Stomach (tissue), 9 donors: ENCODE results near the gene CSAD. TPM values are rescaled to one million over a fixed set of nuclear protein-coding genes. Genes with fewer than 3 reads are reported as not detected.

Source experiments
- DNase-seq, 2 donors: peaks; one replicate each; pipeline versions ENCODE4 v3.0.0 to v3.0.0-alpha.2; 2013 to 2019
- H3K27ac ChIP-seq, 5 donors: fragments of 200-600 bp in 4 of 5; sonication (generic) in 4 of 5; one replicate each; pipeline ENCODE4 v1.5.1; 2013 to 2019; ENCODE audit warnings: mild to moderate bottlenecking in 1 of 5, moderate library complexity in 1 of 5
- H3K27me3 ChIP-seq, 3 donors: fragments of 200-600 bp; sonication (generic); one replicate each; pipeline ENCODE4 v1.5.1; 2017 to 2019; ENCODE audit warnings: mixed run types in 1 of 3
- H3K36me3 ChIP-seq, 4 donors: fragments of 200-600 bp; sonication (generic); 1 replicate in 3 of 4; 2 replicates in 1 of 4; pipeline ENCODE4 v1.5.1; 2016 to 2019
- H3K4me1 ChIP-seq, 4 donors: fragments of 200-600 bp; sonication (generic); one replicate each; pipeline ENCODE4 v1.5.1; 2016 to 2019
- H3K4me3 ChIP-seq, 4 donors: fragments of 200-600 bp; sonication (generic) in 3 of 4; one replicate each; pipeline ENCODE4 v1.5.1; 2016 to 2019; ENCODE audit warnings: mild to moderate bottlenecking in 1 of 4
- H3K9me3 ChIP-seq, 4 donors: fragments of 200-600 bp; sonication (generic); one replicate each; pipeline ENCODE4 v1.5.1; 2016 to 2019
- EP300 ChIP-seq: sonication (generic); formaldehyde crosslinking; IDR thresholded peaks from one replicate; pipeline ENCODE4 v1.6.1; 2017; ENCODE audit warnings: antibody characterized with exemption
- POLR2A ChIP-seq, 4 donors: fragments of 450-650 bp; IDR thresholded peaks; one replicate each; pipeline ENCODE4 v1.6.1; 2016; ENCODE audit warnings: antibody characterized with exemption in 4 of 4, control low read depth in 2 of 4, mild to moderate bottlenecking in 1 of 4, moderate library complexity in 1 of 4
- POLR2AphosphoS5 ChIP-seq, 3 donors: sonication (generic); formaldehyde crosslinking; IDR thresholded peaks; one replicate each; pipeline ENCODE4 v1.6.1; 2016; ENCODE audit warnings: antibody characterized with exemption in 3 of 3
- WGBS, 5 donors: extraction: QIAGEN DNeasy Blood & Tissue Kit in 3 of 5; methylation state at CpG; one replicate each; pipeline versions ENCODE4 v1.1.5 to v1.1.7; 2013 to 2018; 5-methylcytosine and 5-hydroxymethylcytosine counted together
- intact Hi-C: fragments of 100-400 bp; cut with DNase I; formaldehyde crosslinking; loops from one replicate; pipeline ENCODE4 v1.15.1; 2023; ENCODE audit warnings: low total_unique reads
- polyA plus RNA-seq, 3 donors: library from polyadenylated mRNA; stranded (reverse); fragments of 200-250 nt; gene quantifications; one replicate each; pipeline ENCODE4 v1.2.3, GENCODE V29; 2013
- total RNA-seq, 5 donors: library from RNA; depleted of rRNA; stranded (reverse); fragments of >200 nt; gene quantifications; one replicate each; pipeline versions ENCODE4 v1.1.0 to v1.2.3, GENCODE V29; 2014 to 2016
- TF ChIP-seq, protein P1 (sequence below), 7 experiments: fragments of 450-650 bp in 4 of 7; fragments of 200-600 bp in 3 of 7; sonication (generic) in 3 of 7; IDR thresholded peaks; one replicate each; pipeline ENCODE4 v1.5.1; 2016 to 2019; ENCODE audit warnings: antibody characterized with exemption in 7 of 7, control low read depth in 2 of 7, mild to moderate bottlenecking in 1 of 7
- donor health status: healthy with polysubstance abuse.
- donor health status: Bipolar disorder and iron deficiency.
- donor health status: healthy.

CSAD gene
- total and polyA plus RNA-seq, 8 donors, result 4.6 to 334 (median 35.5) TPM

DNA sequence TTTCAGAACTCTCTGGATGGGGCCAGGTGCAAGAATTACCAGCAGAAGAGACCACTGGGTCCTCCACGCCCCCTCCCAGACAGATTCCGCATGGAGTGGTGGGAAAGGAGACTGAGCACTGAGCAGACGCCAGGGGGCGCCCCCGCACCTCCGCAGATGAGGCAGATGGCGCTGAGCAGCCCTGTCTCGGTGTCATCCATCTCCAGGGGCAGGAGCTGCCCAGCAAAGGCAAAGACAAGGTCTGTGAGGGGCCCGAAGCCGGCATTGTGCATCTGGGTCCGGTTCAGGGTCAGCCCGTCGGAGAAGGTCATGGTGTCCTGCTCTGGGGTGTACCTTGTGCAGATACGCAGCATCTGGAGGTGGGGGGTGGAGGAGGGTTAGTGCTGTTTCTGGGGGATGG, 32.6 kb upstream of the CSAD start:
- intact Hi-C loops, result loop anchor here (10.0 kb wide), 1 partner anchor 71 kb away; no protein-coding TSS in a partner anchor
- H3K27ac ChIP-seq, result no peak overlapping the region
- peaks cover 28 to 68% (median 55%) of the 10 kb centered on the region in 4 donors for H3K4me1 ChIP-seq
- TF ChIP-seq, protein P1, sequence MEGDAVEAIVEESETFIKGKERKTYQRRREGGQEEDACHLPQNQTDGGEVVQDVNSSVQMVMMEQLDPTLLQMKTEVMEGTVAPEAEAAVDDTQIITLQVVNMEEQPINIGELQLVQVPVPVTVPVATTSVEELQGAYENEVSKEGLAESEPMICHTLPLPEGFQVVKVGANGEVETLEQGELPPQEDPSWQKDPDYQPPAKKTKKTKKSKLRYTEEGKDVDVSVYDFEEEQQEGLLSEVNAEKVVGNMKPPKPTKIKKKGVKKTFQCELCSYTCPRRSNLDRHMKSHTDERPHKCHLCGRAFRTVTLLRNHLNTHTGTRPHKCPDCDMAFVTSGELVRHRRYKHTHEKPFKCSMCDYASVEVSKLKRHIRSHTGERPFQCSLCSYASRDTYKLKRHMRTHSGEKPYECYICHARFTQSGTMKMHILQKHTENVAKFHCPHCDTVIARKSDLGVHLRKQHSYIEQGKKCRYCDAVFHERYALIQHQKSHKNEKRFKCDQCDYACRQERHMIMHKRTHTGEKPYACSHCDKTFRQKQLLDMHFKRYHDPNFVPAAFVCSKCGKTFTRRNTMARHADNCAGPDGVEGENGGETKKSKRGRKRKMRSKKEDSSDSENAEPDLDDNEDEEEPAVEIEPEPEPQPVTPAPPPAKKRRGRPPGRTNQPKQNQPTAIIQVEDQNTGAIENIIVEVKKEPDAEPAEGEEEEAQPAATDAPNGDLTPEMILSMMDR (IDR thresholded peaks at IDR 0.05), result peak in 6 of 7 experiments; percentile 39 to 96 (median 88)
- TF ChIP-seq POLR2A (IDR thresholded peaks at IDR 0.05), result no peak
- TF ChIP-seq EP300, result no peak
- peak in 2 of 3 donors; percentile 24 to 58 for TF ChIP-seq POLR2AphosphoS5 (IDR thresholded peaks at IDR 0.05)
- H3K4me3 ChIP-seq, result no peak overlapping the region
- peaks cover 41 to 59% (median 57%) of the 10 kb centered on the region in 4 donors for H3K36me3 ChIP-seq
- peak; percentile 84 to 93 for DNase-seq
- 12 to 17% (median 13%) methylated on average over 11 to 14 of the region's 14 CpGs for whole genome bisulfite sequencing, 5 donors
- H3K27me3 ChIP-seq, result no peaks in the 10 kb centered on the region
- no peaks in the 10 kb centered on the region for H3K9me3 ChIP-seq

DNA sequence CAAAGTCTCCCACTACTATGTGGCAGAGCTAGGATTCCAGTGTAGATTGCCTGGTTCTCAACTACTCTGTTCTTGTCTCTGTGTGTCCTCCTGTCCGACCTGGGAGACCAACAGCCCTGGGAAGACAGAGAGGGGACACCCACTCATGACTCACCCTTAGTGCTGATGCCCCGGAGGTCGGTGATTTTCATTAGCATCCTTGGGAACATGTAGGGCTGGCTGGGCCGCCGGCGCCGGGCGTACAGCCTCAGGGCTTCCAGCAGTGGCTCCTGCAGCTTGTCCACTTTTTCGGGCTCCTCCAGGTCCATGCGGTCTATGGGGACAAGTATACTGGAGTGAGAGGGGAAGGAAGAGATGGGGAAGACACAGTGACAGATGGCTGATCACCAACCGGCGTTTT, 32.2 kb upstream of the CSAD start:
- intact Hi-C loops, result loop anchor here (10.0 kb wide), 1 partner anchor 72 kb away; no protein-coding TSS in a partner anchor
- DNase-seq, result no peak
- H3K4me1 ChIP-seq, result peaks cover 24 to 68% (median 53%) of the 10 kb centered on the region in 4 donors
- TF ChIP-seq, protein P1 (IDR thresholded peaks at IDR 0.05), result no peak
- TF ChIP-seq POLR2AphosphoS5 (IDR thresholded peaks at IDR 0.05), result no peak
- TF ChIP-seq POLR2A (IDR thresholded peaks at IDR 0.05), result no peak
- no peak for TF ChIP-seq EP300
- no peaks in the 10 kb centered on the region for H3K27me3 ChIP-seq
- H3K9me3 ChIP-seq, result no peaks in the 10 kb centered on the region
- WGBS, 5 donors, result 54 to 69% (median 64%) methylated on average over 11 to 12 of the region's 12 CpGs
- H3K27ac ChIP-seq, result no peak overlapping the region
- peaks cover 41 to 59% (median 57%) of the 10 kb centered on the region in 4 donors for H3K36me3 ChIP-seq
- no peak overlapping the region for H3K4me3 ChIP-seq

DNA sequence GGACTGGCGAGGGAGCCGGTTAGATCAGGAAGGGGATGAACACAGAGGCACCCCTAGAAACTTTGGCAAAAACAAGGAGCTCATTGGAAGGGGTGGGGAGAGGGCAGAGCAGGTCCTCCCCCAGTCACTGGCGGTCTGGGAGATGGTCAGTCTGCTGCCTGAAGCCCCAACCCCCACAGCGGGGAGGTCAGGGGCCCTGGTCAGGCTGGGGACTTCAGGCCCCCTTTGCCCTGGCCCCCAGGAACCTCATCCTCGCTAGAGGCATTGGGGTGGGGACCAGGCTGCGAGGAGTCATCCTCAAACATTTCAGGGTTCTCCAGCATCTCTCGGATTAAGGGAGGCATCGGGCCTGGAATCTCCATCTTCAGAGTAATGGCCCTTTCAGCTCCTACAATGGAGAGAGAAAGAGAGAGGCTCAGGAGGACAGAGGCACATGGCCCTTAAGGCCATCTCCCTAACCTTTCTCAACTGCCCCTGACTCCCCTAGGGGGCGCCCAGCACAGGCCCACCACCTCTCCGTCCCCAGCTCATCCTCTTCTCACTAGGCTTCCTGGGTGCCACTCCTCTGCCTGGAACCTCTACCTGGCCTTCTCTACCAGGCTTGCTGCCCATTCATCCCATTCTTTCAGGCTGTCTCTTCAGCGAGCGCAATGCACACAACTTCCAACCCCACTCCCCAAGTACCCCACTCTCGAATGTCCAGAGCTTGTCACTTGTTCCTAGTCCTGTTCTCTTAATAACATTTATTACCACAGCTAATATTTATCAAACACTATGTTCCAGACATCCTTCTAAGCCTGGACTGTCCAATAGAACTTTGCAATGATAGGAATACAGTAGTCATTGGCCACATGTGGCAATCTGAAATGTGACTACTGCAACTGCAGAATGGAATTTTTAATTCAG, 31.0 kb upstream of the CSAD start:
- Histone ChIP-seq H3K9me3 (no peaks in the 10 kb centered on the region), H3K27me3 (no peaks in the 10 kb centered on the region), H3K4me1 (peaks cover 12 to 68% (median 43%) of the 10 kb centered on the region in 4 donors), H3K36me3 (peaks cover 41 to 59% (median 57%) of the 10 kb centered on the region in 4 donors), H3K4me3 (no peak overlapping the region), H3K27ac (no peak overlapping the region)
- 79 to 91% (median 87%) methylated on average over 9 to 13 of the region's 13 CpGs for WGBS, 5 donors
- intact Hi-C loops, result loop anchor here (10.0 kb wide), 1 partner anchor 73 kb away; no protein-coding TSS in a partner anchor
- DNase-seq, result peak in 1 of 2 donors; percentile 22
- TF ChIP-seq, protein P1 (IDR thresholded peaks at IDR 0.05), result peak in 1 of 7 experiments; percentile 1
- no peak for TF ChIP-seq POLR2AphosphoS5 (IDR thresholded peaks at IDR 0.05)
- no peak for TF ChIP-seq POLR2A (IDR thresholded peaks at IDR 0.05)

DNA sequence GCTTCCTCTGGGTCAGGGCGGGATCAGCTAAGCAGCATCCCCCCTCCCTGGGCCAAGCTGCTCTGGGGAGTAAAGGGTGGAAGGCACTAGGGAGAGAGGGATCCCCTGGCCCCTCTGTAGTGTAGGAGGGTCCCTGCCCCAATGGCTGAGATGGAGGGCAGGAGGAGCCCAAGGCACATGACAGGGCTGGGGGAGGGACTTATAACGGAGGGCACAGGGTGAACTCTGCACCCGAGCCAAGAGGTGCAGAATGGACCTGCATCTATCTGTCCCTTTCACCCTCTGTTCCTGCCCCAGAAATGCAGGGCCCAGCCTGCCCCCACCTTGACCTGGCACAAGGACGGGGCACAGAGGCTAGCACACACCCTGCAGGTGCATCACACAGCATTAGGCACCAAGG, 30.1 kb upstream of the CSAD start:
- TF ChIP-seq POLR2A (IDR thresholded peaks at IDR 0.05) (no peak), POLR2AphosphoS5 (IDR thresholded peaks at IDR 0.05) (no peak), EP300 (no peak)
- DNase-seq, result no peak
- WGBS, 5 donors, result 62 to 82% (median 74%) methylated on average over 1 to 4 of the region's 4 CpGs

More for the DNA sequence above, 30.1 kb upstream of the CSAD start:
- H3K4me3 ChIP-seq, result no peak overlapping the region
- H3K4me1 ChIP-seq, result peaks cover 3 to 60% (median 34%) of the 10 kb centered on the region in 4 donors
- H3K27ac ChIP-seq, result no peak overlapping the region
- H3K36me3 ChIP-seq, result peaks cover 41 to 59% (median 57%) of the 10 kb centered on the region in 4 donors
- no peaks in the 10 kb centered on the region for H3K9me3 ChIP-seq
- intact Hi-C loops, result loop anchor here (10.0 kb wide), 1 partner anchor 74 kb away; no protein-coding TSS in a partner anchor
- H3K27me3 ChIP-seq, result no peaks in the 10 kb centered on the region
